Measurements from ENCODE around the gene SLC12A8.

Gene SLC12A8

DNA sequence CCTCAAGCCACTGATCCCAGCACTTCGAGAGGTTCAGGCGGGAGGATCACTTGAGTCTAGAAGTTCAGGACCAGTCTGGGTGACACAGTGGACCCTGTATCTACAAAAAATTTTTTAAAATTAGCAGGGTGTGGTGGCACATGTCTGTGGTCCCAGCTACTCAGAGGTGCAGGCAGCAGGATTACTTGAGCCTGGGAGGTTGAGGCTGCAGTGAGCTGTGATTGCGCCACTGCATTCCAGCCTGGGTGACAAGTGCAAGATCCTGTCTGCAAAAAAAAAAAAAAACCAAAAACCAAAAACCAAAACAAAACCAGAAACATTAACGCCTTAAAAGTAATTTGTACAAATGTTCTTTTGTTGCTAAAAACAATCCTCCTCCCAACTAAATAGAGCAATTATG, 27.9 kb upstream of the SLC12A8 start:
- Histone ChIP-seq H3K4me3 (ENCODE audit: low read depth, low read length) (no peak overlapping the region), H3K36me3 (ENCODE audit: control insufficient read depth, insufficient read depth, low read length) (no peaks in the 10 kb centered on the region), H3K79me2 (no peaks in the 10 kb centered on the region), H3K27ac (no peak overlapping the region), H3K4me2 (ENCODE audit: low read length) (no peak overlapping the region), H3K27me3 (ENCODE audit: control insufficient read depth, insufficient read depth, low read length) (no peaks in the 10 kb centered on the region), H3K9me3 (ENCODE audit: control insufficient read depth, low read length) (no peaks in the 10 kb centered on the region), H2AFZ (no peak overlapping the region), H3K9ac (no peak overlapping the region), H3K4me1 (no peaks in the 10 kb centered on the region)
- TF ChIP-seq CTCF (IDR thresholded peaks at IDR 0.05): no peak

DNA sequence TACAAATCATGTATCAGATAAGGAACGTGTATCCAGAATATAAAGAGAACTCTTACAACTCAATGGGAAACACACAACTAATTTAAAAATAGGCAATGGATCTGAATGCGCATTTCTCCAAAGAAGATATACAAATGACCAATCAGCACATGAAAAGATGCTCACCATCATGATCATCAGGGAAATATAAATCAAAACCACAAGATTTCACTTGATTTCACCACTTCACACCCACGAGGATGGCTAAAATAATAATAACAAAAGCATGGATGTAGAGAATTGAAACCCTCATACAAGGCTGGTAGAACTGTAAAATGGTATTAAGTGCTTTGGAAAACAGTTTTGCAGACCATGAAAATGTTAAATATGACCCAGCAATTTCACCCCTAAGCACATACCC, 26.7 kb upstream of the SLC12A8 start:
- Histone ChIP-seq H3K4me2 (ENCODE audit: low read length) (no peak overlapping the region), H3K4me1 (no peaks in the 10 kb centered on the region), H3K36me3 (ENCODE audit: control insufficient read depth, insufficient read depth, low read length) (no peaks in the 10 kb centered on the region), H3K27me3 (ENCODE audit: control insufficient read depth, insufficient read depth, low read length) (no peaks in the 10 kb centered on the region), H2AFZ (no peak overlapping the region), H3K27ac (no peak overlapping the region), H3K9ac (no peak overlapping the region), H3K4me3 (ENCODE audit: low read depth, low read length) (no peak overlapping the region), H3K79me2 (no peaks in the 10 kb centered on the region), H3K9me3 (ENCODE audit: control insufficient read depth, low read length) (no peaks in the 10 kb centered on the region)
- no peak for TF ChIP-seq CTCF (IDR thresholded peaks at IDR 0.05)

- Histone ChIP-seq H3K36me3 (ENCODE audit: control insufficient read depth, insufficient read depth, low read length) (no peaks in the 10 kb centered on the region), H3K9me3 (ENCODE audit: control insufficient read depth, low read length) (no peaks in the 10 kb centered on the region), H3K4me2 (ENCODE audit: low read length) (no peak overlapping the region), H3K27ac (no peak overlapping the region), H2AFZ (no peak overlapping the region), H3K4me1 (no peaks in the 10 kb centered on the region), H3K4me3 (ENCODE audit: low read depth, low read length) (no peak overlapping the region), H3K27me3 (ENCODE audit: control insufficient read depth, insufficient read depth, low read length) (no peaks in the 10 kb centered on the region), H3K79me2 (no peaks in the 10 kb centered on the region), H3K9ac (no peak overlapping the region)
- TF ChIP-seq CTCF (IDR thresholded peaks at IDR 0.05): no peak
Measured at GRCh38 chr3:125238759-125239158, 26.2 kb upstream of the SLC12A8 start.

GRCh38 chr3:125236331-125236903, 23.9 kb upstream of the SLC12A8 start:
- Histone ChIP-seq H3K27me3 (ENCODE audit: control insufficient read depth, insufficient read depth, low read length) (no peaks in the 10 kb centered on the region), H3K9ac (no peak overlapping the region), H2AFZ (no peak overlapping the region), H3K4me2 (ENCODE audit: low read length) (no peak overlapping the region), H3K4me3 (ENCODE audit: low read depth, low read length) (no peak overlapping the region), H3K79me2 (no peaks in the 10 kb centered on the region), H3K27ac (no peak overlapping the region), H3K36me3 (ENCODE audit: control insufficient read depth, insufficient read depth, low read length) (no peaks in the 10 kb centered on the region), H3K9me3 (ENCODE audit: control insufficient read depth, low read length) (no peaks in the 10 kb centered on the region), H3K4me1 (no peaks in the 10 kb centered on the region)
- TF ChIP-seq CTCF (IDR thresholded peaks at IDR 0.05): no peak

DNA sequence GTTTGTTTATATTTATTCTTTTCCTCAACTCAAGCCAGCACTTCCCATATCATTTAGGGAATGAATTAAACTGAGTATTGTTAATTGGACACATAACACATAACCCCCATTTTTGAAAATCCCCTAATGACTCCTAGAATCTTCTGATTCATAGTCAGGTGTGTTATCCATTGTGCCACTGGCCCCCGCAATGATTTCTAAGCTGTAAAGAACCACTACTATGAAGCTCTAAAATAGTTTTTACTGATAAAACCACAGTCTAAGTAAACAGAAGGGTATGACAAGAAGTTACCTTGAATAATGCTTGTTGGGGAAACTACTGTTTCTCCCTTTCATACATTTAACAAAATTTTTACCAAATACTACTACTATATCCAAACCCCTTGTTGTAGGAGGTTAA, 22.3 kb upstream of the SLC12A8 start:
- Histone ChIP-seq H3K4me1 (no peaks in the 10 kb centered on the region), H3K9ac (no peak overlapping the region), H3K27me3 (ENCODE audit: control insufficient read depth, insufficient read depth, low read length) (no peaks in the 10 kb centered on the region), H3K27ac (no peak overlapping the region), H3K4me2 (ENCODE audit: low read length) (no peak overlapping the region), H3K4me3 (ENCODE audit: low read depth, low read length) (no peak overlapping the region), H3K79me2 (no peaks in the 10 kb centered on the region), H3K9me3 (ENCODE audit: control insufficient read depth, low read length) (no peaks in the 10 kb centered on the region), H2AFZ (no peak overlapping the region), H3K36me3 (ENCODE audit: control insufficient read depth, insufficient read depth, low read length) (no peaks in the 10 kb centered on the region)
- TF ChIP-seq CTCF (IDR thresholded peaks at IDR 0.05): no peak

All from parathyroid adenoma (tissue), 2 donors.